SIG-M5 treated with dmso at 0.1 percent for 504 hours (cell line): ENCODE data around the gene SF3B4.
"Not testable (repeated sequence)": the region's sequence is repeated elsewhere in the genome, so short reads cannot be mapped to it uniquely, and the experiment has no call there.

Source experiments
- DNase-seq: peaks from one replicate; lab custom pipeline; 2025; ENCODE audit not compliant: unreplicated experiment; lab: John Stamatoyannopoulos, UW

The SF3B4 gene

GRCh38 chr1:149927563-149928400 is at the start of gene SF3B4:
TSS of gene SF3B4 (minus strand) at chr1:149927803. CDS start at chr1:149927759, 44 bp downstream.
- DNase-seq = peak; percentile 99

GRCh38 chr1:149977345-149977744 is 49.7 kb upstream of the SF3B4 start:
- no peak for DNase-seq

- DNase-seq = no peak
These were observed 44.9 kb upstream of the SF3B4 start for GRCh38 chr1:149972547-149972946.

GRCh38 chr1:149967646-149968045 is 40.0 kb upstream of the SF3B4 start:
- no peak for DNase-seq

GRCh38 chr1:149967041-149967440 is 39.4 kb upstream of the SF3B4 start:
- no peak for DNase-seq

- no peak for DNase-seq
These were observed 38.8 kb upstream of the SF3B4 start for GRCh38 chr1:149966405-149966804.

- no peak for DNase-seq
These were observed 37.8 kb upstream of the SF3B4 start for GRCh38 chr1:149965440-149965839.

- no peak for DNase-seq
These were observed 35.8 kb upstream of the SF3B4 start for GRCh38 chr1:149963358-149963757.

GRCh38 chr1:149962736-149963135 is 35.1 kb upstream of the SF3B4 start:
- no peak for DNase-seq

- peak; percentile 92 for DNase-seq
These were observed 34.5 kb upstream of the SF3B4 start for GRCh38 chr1:149962039-149962647.

GRCh38 chr1:149957548-149957947 is 29.9 kb upstream of the SF3B4 start:
- DNase-seq = not testable (repeated sequence)

GRCh38 chr1:149949911-149950310 is 22.3 kb upstream of the SF3B4 start:
- DNase-seq = no peak

- no peak for DNase-seq
These were observed 17.6 kb upstream of the SF3B4 start for GRCh38 chr1:149945206-149945605.

GRCh38 chr1:149942885-149943284 is 15.3 kb upstream of the SF3B4 start:
- DNase-seq = no peak

- no peak for DNase-seq
These were observed 14.6 kb upstream of the SF3B4 start for GRCh38 chr1:149942207-149942606.

GRCh38 chr1:149940427-149940826 is 12.8 kb upstream of the SF3B4 start:
- DNase-seq = no peak

- DNase-seq = not testable (repeated sequence)
These were observed 11.0 kb upstream of the SF3B4 start for GRCh38 chr1:149938668-149939003.

GRCh38 chr1:149937759-149938158 is 10.2 kb upstream of the SF3B4 start:
- DNase-seq = no peak

GRCh38 chr1:149936992-149937705 is 9.5 kb upstream of the SF3B4 start:
- DNase-seq = peak; percentile 67

- DNase-seq = no peak
These were observed 8.8 kb upstream of the SF3B4 start, which contains the start of gene MTMR11 for GRCh38 chr1:149936170-149936991. TSS of gene MTMR11 (minus strand) at chr1:149936879. CDS start at chr1:149936647, 232 bp downstream.

GRCh38 chr1:149934356-149934755 is 6.8 kb upstream of the SF3B4 start:
- DNase-seq = no peak
